Ishikawa (cell line): ENCODE results near the gene CNTNAP5.

Experiments used
- CREB1 ChIP-seq: IDR thresholded peaks from 2 replicates; pipeline ENCODE4 v1.6.1; 2012; ENCODE audit warnings: low read depth
- EGR1 ChIP-seq: IDR thresholded peaks from 2 replicates; pipeline ENCODE4 v1.6.1; 2012
- EP300 ChIP-seq: IDR thresholded peaks from 2 replicates; pipeline ENCODE4 v1.6.1; 2012; ENCODE audit warnings: borderline replicate concordance
- FOXM1 ChIP-seq: IDR thresholded peaks from 2 replicates; pipeline ENCODE4 v1.6.1; 2012; ENCODE audit warnings: low read depth, borderline replicate concordance
- RAD21 ChIP-seq: IDR thresholded peaks from 2 replicates; pipeline ENCODE4 v1.6.1; 2012; ENCODE audit warnings: low read depth
- TAF1 ChIP-seq: IDR thresholded peaks from 2 replicates; pipeline ENCODE4 v1.6.1; 2012; ENCODE audit warnings: low read depth, mild to moderate bottlenecking
- TCF12 ChIP-seq: IDR thresholded peaks from 2 replicates; pipeline ENCODE4 v1.6.1; 2012; ENCODE audit warnings: low read depth
- USF1 ChIP-seq: IDR thresholded peaks from 2 replicates; pipeline ENCODE4 v1.6.1; 2012
- YY1 ChIP-seq: IDR thresholded peaks from 2 replicates; pipeline ENCODE4 v1.6.1; 2012; ENCODE audit warnings: low read depth
- TF ChIP-seq, protein P1 (sequence below): IDR thresholded peaks from 2 replicates; pipeline ENCODE4 v1.6.1; 2012

DNA sequence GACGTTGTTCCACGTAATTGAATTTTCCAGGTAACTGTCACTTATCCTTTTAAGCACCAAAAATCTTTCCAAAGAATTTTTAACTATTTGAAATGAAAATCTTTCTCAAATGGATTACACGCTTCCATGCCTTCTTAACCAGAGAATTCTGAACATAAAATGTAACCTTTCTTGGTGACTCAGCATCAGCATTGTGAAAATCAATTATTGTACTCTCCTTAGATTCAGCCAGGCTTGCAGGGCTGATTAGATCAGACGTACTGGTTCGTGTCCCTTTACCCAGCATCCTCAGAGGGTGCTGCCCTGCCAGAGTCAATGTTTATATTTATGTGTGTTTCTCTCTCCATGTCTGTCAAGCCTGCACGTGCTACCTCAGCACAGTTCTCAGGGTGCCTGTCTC is 623.9 kb downstream of the CNTNAP5 start:
- TF ChIP-seq USF1 (no peak), RAD21 (no peak), EGR1 (no peak), EP300 (no peak), CREB1 (no peak), TAF1 (no peak), YY1 (no peak), TCF12 (no peak), FOXM1 (no peak)
- TF ChIP-seq, protein P1, sequence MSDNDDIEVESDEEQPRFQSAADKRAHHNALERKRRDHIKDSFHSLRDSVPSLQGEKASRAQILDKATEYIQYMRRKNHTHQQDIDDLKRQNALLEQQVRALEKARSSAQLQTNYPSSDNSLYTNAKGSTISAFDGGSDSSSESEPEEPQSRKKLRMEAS, result no peak
